GM12878 (cell line): ENCODE data around the gene CCDC88C. TPM values are rescaled to one million over a fixed set of nuclear protein-coding genes. Genes with fewer than 3 reads are reported as not detected.

Experiments used
- ATF7 ChIP-seq: fragments of 450-650 bp; IDR thresholded peaks from 2 replicates; pipeline ENCODE4 v1.6.1; 2016; ENCODE audit warnings: low read depth, mild to moderate bottlenecking
- BMI1 ChIP-seq: fragments of 450-650 bp; IDR thresholded peaks from 2 replicates; pipeline ENCODE4 v1.6.1; 2016; ENCODE audit warnings: mild to moderate bottlenecking, moderate library complexity, borderline replicate concordance
- BRCA1 ChIP-seq: IDR thresholded peaks from 2 replicates; pipeline ENCODE4 v1.6.1; 2011; ENCODE audit warnings: low read depth, low read length, improper control_type of control experiment
- CBX3 ChIP-seq: fragments of 200-600 bp; sonication (generic); IDR thresholded peaks from 2 replicates; pipeline ENCODE4 v1.6.1; 2016; ENCODE audit warnings: low read depth, borderline replicate concordance
- EED ChIP-seq: sonication (generic); IDR thresholded peaks from 2 replicates; pipeline ENCODE4 v1.6.1; 2016; ENCODE audit warnings: antibody characterized with exemption, low read depth
- EZH2 ChIP-seq: IDR thresholded peaks from 2 replicates; pipeline ENCODE4 v1.6.1; 2012; ENCODE audit warnings: low read depth, mild to moderate bottlenecking, control low read depth, inconsistent platforms, low read length, borderline replicate concordance; ENCODE audit not compliant: control insufficient read depth
- HDAC6 ChIP-seq: fragments of 200-600 bp; sonication (generic); IDR thresholded peaks from one replicate; pipeline ENCODE4 v1.8.0; 2017; ENCODE audit warnings: antibody characterized with exemption; ENCODE audit not compliant: unreplicated experiment
- HDGF ChIP-seq: fragments of 450-650 bp; IDR thresholded peaks from 2 replicates; pipeline ENCODE4 v1.6.1; 2016; ENCODE audit warnings: antibody characterized with exemption
- IKZF1 ChIP-seq: fragments of 450-650 bp; conservative IDR thresholded peaks from 2 replicates; pipeline ENCODE4 v1.6.1; 2017; ENCODE audit warnings: antibody characterized with exemption, mild to moderate bottlenecking
- LARP7 ChIP-seq: fragments of 450-650 bp; IDR thresholded peaks from 2 replicates; pipeline ENCODE4 v1.6.1; 2017; ENCODE audit warnings: mild to moderate bottlenecking
- MYB ChIP-seq: fragments of 150-350 bp; IDR thresholded peaks from 2 replicates; pipeline ENCODE4 v1.6.1; 2014; ENCODE audit warnings: mild to moderate bottlenecking, low read depth, low read length, borderline replicate concordance
- NFIC ChIP-seq: IDR thresholded peaks from 2 replicates; pipeline ENCODE4 v1.6.1; 2012; ENCODE audit warnings: low read depth, mild to moderate bottlenecking, inconsistent platforms, low read length, moderate library complexity
- NFYB ChIP-seq: IDR thresholded peaks from 2 replicates; pipeline ENCODE4 v1.6.1; 2011; ENCODE audit warnings: low read depth, mild to moderate bottlenecking, low read length, improper control_type of control experiment, moderate library complexity; ENCODE audit not compliant: insufficient read depth
- NR2C1 ChIP-seq: fragments of 450-650 bp; IDR thresholded peaks from 2 replicates; pipeline ENCODE4 v1.6.1; 2017; ENCODE audit warnings: antibody characterized with exemption, mild to moderate bottlenecking, moderate library complexity
- POLR2A ChIP-seq: IDR thresholded peaks from 2 replicates; pipeline ENCODE4 v1.6.1; 2011; ENCODE audit warnings: low read depth, mild to moderate bottlenecking, low read length
- SMAD5 ChIP-seq: IDR thresholded peaks from 2 replicates; pipeline ENCODE4 v1.6.1; 2016; ENCODE audit warnings: antibody characterized with exemption, low read depth
- YY1 ChIP-seq: IDR thresholded peaks from 2 replicates; pipeline ENCODE4 v1.6.1; 2011; ENCODE audit warnings: low read depth, mild to moderate bottlenecking, low read length
- ZNF207 ChIP-seq: fragments of 450-650 bp; IDR thresholded peaks from 2 replicates; pipeline ENCODE4 v1.6.1; 2014; ENCODE audit warnings: antibody characterized with exemption, mild to moderate bottlenecking, borderline replicate concordance
- polyA plus RNA-seq, 11 experiments: library from polyadenylated mRNA; depleted of rRNA in 4 of 11; unstranded in 6 of 11; stranded (reverse) in 5 of 11; fragments of >200 nt; fragmentation: Nextera tagmentation in 4 of 11; fragmentation: Illumina TruSeq in 1 of 11; extraction: Ambion mirVana in 4 of 11; extraction: Trizol in 1 of 11; gene quantifications; 1 replicate in 1 of 11; 2 replicates in 10 of 11; pipeline versions ENCODE4 v1.2.1 to v1.2.3, GENCODE V29; 2011 to 2016; ENCODE audit warnings: inconsistent platforms in 2 of 11, missing spikeins in 2 of 11, low read depth in 1 of 11
- total RNA-seq, 4 experiments: library from RNA; depleted of rRNA in 3 of 4; stranded (reverse); fragments of >200 nt in 3 of 4; fragmentation: Illumina TruSeq in 1 of 4; extraction: Trizol in 1 of 4; gene quantifications; 2 replicates each; pipeline versions ENCODE4 v1.2.1 to v1.2.3, GENCODE V29; 2013 to 2021
- TF ChIP-seq, protein P1 (sequence below): IDR thresholded peaks from 2 replicates; pipeline ENCODE4 v1.6.1; 2012; ENCODE audit warnings: low read depth, low read length, improper control_type of control experiment
- TF ChIP-seq, protein P2 (sequence below): fragments of 450-650 bp; IDR thresholded peaks from 2 replicates; pipeline ENCODE4 v1.6.1; 2018; ENCODE audit warnings: borderline replicate concordance, mild to moderate bottlenecking; ENCODE audit not compliant: partially characterized antibody
- TF ChIP-seq, protein P3 (sequence below): fragments of 450-650 bp; IDR thresholded peaks from 2 replicates; pipeline ENCODE4 v1.6.1; 2014; ENCODE audit warnings: mild to moderate bottlenecking
- TF ChIP-seq, protein P4 (sequence below): fragments of 450-650 bp; formaldehyde crosslinking; IDR thresholded peaks from 2 replicates; pipeline ENCODE4 v1.4.0; 2022; ENCODE audit warnings: mild to moderate bottlenecking, moderate library complexity

The CCDC88C gene
- total and polyA plus RNA-seq, 10 of the 15 experiments (the other 5 are each of a cell fraction or from before 2014, with no cell fraction given) = 4.0 to 79.6 (median 36.6) TPM

DNA sequence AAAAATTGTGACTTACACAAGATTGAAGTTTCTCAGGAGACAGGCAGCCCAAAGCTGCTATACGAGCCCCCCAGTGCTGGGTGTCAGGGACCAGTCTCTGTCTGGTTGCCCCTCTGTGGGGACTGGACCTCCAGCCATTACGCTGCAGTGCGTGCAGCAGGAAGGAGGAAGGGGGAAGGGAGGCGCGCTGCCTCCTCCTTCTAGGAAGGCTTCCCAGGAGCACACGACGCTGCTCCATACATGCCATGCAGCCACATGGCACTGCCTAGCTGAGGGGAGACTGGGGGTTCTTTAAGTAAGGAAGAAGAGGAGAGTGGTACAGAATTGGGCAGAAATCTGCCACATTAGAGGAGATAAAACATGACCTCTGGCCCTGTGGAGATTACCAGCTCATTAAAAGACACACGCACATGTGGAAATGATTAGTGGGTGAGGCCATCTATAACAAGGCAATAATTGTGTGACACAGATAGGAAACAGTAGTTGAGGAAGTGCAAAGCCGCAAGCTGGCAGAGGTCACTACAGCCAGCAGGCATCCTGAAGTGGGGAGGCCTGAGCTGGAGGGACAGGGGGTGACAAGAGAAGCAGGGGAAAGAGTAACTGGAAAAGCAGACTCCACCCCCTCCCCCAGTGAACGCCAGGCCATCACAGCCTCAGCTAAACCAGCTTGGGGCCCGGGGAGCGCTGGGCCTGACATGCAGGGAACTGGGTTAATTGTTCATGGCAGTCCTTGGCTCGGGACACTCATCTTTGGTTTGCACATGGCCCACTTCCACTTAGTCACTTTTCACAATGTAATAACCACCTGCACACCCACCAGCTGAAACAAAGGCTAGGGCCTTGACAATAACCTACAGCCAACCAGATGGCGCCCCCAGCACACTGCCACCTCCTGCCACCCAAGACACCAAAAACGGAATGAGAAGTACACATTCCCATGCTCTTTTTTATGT, 39.6 kb downstream of the CCDC88C start (continued):
- TF ChIP-seq, protein P1, sequence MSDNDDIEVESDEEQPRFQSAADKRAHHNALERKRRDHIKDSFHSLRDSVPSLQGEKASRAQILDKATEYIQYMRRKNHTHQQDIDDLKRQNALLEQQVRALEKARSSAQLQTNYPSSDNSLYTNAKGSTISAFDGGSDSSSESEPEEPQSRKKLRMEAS = no peak
- TF ChIP-seq EZH2 (no peak), MYB (no peak), BMI1 (no peak), LARP7 (no peak), NFIC (no peak), ATF7 (0 out of 2 replicates have a peak, but pooled peaks have one; percentile 12), NR2C1 (peak; percentile 19; the same call in 1 of the 2 replicates), EED (no peak), HDGF (0 out of 2 replicates have a peak, but pooled peaks have one; percentile 15), HDAC6 (no peak), YY1 (no peak), ZNF207 (no peak), CBX3 (no peak), IKZF1 (peak; percentile 74), BRCA1 (no peak), SMAD5 (no peak), POLR2A (0 out of 2 replicates have a peak, but pooled peaks have one; percentile 35), NFYB (no peak)
- TF ChIP-seq, protein P2, sequence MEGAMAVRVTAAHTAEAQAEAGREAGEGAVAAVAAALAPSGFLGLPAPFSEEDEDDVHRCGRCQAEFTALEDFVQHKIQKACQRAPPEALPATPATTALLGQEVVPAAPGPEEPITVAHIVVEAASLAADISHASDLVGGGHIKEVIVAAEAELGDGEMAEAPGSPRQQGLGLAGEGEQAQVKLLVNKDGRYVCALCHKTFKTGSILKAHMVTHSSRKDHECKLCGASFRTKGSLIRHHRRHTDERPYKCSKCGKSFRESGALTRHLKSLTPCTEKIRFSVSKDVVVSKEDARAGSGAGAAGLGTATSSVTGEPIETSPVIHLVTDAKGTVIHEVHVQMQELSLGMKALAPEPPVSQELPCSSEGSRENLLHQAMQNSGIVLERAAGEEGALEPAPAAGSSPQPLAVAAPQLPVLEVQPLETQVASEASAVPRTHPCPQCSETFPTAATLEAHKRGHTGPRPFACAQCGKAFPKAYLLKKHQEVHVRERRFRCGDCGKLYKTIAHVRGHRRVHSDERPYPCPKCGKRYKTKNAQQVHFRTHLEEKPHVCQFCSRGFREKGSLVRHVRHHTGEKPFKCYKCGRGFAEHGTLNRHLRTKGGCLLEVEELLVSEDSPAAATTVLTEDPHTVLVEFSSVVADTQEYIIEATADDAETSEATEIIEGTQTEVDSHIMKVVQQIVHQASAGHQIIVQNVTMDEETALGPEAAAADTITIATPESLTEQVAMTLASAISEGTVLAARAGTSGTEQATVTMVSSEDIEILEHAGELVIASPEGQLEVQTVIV = no peak
- TF ChIP-seq, protein P3, sequence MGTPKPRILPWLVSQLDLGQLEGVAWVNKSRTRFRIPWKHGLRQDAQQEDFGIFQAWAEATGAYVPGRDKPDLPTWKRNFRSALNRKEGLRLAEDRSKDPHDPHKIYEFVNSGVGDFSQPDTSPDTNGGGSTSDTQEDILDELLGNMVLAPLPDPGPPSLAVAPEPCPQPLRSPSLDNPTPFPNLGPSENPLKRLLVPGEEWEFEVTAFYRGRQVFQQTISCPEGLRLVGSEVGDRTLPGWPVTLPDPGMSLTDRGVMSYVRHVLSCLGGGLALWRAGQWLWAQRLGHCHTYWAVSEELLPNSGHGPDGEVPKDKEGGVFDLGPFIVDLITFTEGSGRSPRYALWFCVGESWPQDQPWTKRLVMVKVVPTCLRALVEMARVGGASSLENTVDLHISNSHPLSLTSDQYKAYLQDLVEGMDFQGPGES = no peak
- TF ChIP-seq, protein P4, sequence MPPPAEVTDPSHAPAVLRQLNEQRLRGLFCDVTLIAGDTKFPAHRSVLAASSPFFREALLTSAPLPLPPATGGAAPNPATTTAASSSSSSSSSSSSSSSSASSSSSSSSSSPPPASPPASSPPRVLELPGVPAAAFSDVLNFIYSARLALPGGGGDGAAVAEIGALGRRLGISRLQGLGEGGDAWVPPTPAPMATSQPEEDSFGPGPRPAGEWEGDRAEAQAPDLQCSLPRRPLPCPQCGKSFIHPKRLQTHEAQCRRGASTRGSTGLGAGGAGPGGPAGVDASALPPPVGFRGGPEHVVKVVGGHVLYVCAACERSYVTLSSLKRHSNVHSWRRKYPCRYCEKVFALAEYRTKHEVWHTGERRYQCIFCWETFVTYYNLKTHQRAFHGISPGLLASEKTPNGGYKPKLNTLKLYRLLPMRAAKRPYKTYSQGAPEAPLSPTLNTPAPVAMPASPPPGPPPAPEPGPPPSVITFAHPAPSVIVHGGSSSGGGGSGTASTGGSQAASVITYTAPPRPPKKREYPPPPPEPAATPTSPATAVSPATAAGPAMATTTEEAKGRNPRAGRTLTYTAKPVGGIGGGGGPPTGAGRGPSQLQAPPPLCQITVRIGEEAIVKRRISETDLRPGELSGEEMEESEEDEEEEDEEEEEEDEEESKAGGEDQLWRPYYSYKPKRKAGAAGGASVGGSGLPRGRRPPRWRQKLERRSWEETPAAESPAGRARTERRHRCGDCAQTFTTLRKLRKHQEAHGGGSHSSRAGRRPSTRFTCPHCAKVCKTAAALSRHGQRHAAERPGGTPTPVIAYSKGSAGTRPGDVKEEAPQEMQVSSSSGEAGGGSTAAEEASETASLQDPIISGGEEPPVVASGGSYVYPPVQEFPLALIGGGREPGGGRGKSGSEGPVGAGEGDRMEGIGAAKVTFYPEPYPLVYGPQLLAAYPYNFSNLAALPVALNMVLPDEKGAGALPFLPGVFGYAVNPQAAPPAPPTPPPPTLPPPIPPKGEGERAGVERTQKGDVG (CRISPR knock-in tag) = no peak
